ENCODE data around the gene LLCFC1. TPM values are rescaled to one million over a fixed set of nuclear protein-coding genes. Genes with fewer than 3 reads are reported as not detected.

LLCFC1 gene
- total and polyA plus RNA-seq, 7 donors = not detected

GRCh38 chr7:142959202-142959601, 19.9 kb downstream of the LLCFC1 start:
- Histone ChIP-seq H3K9me3 (no peaks in the 10 kb centered on the region), H3K27ac (no peak overlapping the region), H3K4me1 (no peaks in the 10 kb centered on the region), H3K4me3 (no peak overlapping the region), H3K36me3 (no peaks in the 10 kb centered on the region), H3K27me3 (no peaks in the 10 kb centered on the region)
- TF ChIP-seq POLR2AphosphoS5 (IDR thresholded peaks at IDR 0.05) = no peak
- no peak for TF ChIP-seq POLR2A (IDR thresholded peaks at IDR 0.05)
- TF ChIP-seq, protein P1, sequence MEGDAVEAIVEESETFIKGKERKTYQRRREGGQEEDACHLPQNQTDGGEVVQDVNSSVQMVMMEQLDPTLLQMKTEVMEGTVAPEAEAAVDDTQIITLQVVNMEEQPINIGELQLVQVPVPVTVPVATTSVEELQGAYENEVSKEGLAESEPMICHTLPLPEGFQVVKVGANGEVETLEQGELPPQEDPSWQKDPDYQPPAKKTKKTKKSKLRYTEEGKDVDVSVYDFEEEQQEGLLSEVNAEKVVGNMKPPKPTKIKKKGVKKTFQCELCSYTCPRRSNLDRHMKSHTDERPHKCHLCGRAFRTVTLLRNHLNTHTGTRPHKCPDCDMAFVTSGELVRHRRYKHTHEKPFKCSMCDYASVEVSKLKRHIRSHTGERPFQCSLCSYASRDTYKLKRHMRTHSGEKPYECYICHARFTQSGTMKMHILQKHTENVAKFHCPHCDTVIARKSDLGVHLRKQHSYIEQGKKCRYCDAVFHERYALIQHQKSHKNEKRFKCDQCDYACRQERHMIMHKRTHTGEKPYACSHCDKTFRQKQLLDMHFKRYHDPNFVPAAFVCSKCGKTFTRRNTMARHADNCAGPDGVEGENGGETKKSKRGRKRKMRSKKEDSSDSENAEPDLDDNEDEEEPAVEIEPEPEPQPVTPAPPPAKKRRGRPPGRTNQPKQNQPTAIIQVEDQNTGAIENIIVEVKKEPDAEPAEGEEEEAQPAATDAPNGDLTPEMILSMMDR (IDR thresholded peaks at IDR 0.05) = no peak
- TF ChIP-seq EP300 (IDR thresholded peaks at IDR 0.05) = no peak
- no peak for DNase-seq
- intact Hi-C loops (cut with DNase I) = no loop called here

DNA sequence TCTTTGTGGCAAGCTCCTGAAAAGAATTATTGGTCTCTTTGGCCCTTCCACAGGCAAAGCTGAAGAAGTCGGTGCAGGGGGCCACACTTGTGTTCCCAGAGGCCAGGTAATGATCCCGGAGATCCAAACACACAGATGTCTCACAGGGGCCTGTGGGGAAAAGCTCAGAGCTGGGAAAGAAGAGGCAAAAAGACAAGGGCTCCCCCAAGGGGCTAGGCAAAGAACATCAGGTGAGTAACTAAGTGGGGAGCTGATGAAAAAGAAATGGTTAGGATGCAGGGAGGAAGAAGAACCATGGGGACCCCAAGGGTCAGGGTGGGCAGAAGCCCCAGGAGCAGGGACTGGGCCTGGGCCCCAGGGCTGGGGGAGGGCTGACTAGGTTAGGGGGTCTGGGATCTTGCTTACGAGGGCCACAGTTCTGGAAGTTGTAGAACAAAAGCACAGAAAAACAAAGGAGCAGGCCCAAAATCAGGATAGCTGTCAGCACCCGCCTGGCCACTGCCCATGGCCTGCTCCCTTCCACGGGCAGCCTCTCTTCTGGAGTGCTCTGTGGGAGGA, 21.8 kb downstream of the LLCFC1 start:
- intact Hi-C loops (cut with DNase I) = no loop called here
- TF ChIP-seq, protein P1 (IDR thresholded peaks at IDR 0.05) = no peak
- TF ChIP-seq POLR2A (IDR thresholded peaks at IDR 0.05) = no peak
- TF ChIP-seq POLR2AphosphoS5 (IDR thresholded peaks at IDR 0.05) = no peak
- no peak for TF ChIP-seq EP300 (IDR thresholded peaks at IDR 0.05)
- Histone ChIP-seq H3K4me1 (no peaks in the 10 kb centered on the region), H3K27me3 (no peaks in the 10 kb centered on the region), H3K9me3 (no peaks in the 10 kb centered on the region), H3K4me3 (no peak overlapping the region), H3K36me3 (no peaks in the 10 kb centered on the region), H3K27ac (no peak overlapping the region)
- DNase-seq = no peak
- WGBS, 2 donors = 76 to 88% methylated on average over 5 of the region's 5 CpGs

DNA sequence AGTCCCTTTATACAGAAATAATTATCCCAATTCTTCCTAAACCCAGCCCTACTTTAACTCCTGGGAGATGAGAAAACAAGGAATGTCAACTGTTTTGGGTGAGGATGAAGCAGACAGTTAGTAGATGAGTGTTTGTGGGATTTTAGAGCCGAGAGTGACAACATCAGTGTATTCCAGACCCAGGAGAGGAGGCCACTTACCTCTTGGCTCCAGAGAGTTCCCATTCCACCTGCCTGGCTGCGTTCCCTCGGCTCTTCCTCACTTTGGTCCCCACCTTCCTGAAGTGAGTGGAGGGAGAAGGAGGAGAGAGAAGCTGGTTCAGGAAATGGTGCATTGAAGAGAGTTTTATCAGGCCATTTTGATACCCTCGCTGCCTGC, 22.3 kb downstream of the LLCFC1 start:
- WGBS, 2 donors = 85 to 87% methylated on average over 4 of the region's 4 CpGs
- TF ChIP-seq, protein P1 (IDR thresholded peaks at IDR 0.05) = no peak
- no peak for TF ChIP-seq EP300 (IDR thresholded peaks at IDR 0.05)
- no peak for TF ChIP-seq POLR2AphosphoS5 (IDR thresholded peaks at IDR 0.05)
- TF ChIP-seq POLR2A (IDR thresholded peaks at IDR 0.05) = no peak
- Histone ChIP-seq H3K27me3 (no peaks in the 10 kb centered on the region), H3K4me1 (no peaks in the 10 kb centered on the region), H3K36me3 (no peaks in the 10 kb centered on the region), H3K9me3 (no peaks in the 10 kb centered on the region), H3K4me3 (no peak overlapping the region), H3K27ac (no peak overlapping the region)
- no peak for DNase-seq
- intact Hi-C loops (cut with DNase I) = no loop called here

- TF ChIP-seq POLR2AphosphoS5 (IDR thresholded peaks at IDR 0.05) (no peak), EP300 (IDR thresholded peaks at IDR 0.05) (no peak), POLR2A (IDR thresholded peaks at IDR 0.05) (no peak)
- TF ChIP-seq, protein P1 (IDR thresholded peaks at IDR 0.05) = no peak
- intact Hi-C loops (cut with DNase I) = no loop called here
- 76 to 77% methylated on average over 9 of the region's 9 CpGs for WGBS, 2 donors
- no peak within 1 kb of the TSS for H3K27ac ChIP-seq
- H3K4me3 ChIP-seq = no peak within 1 kb of the TSS
- H3K27me3 ChIP-seq = no peaks in the 10 kb centered on the region
- no peaks in the 10 kb centered on the region for H3K9me3 ChIP-seq
- no peaks in the 10 kb centered on the region for H3K36me3 ChIP-seq
- H3K4me1 ChIP-seq = no peaks in the 10 kb centered on the region
- DNase-seq = no peak
Measured at GRCh38 chr7:142961973-142962926, 23.0 kb downstream of the LLCFC1 start, which contains the start of gene KEL. Gene KEL, minus strand, starts transcription at chr7:142962363. Its CDS starts 157 bp downstream, at chr7:142962206.

All from sigmoid colon (tissue), 7 donors.